ENCODE measurements around the gene HDDC3. TPM values are rescaled to one million over a fixed set of nuclear protein-coding genes. Genes with fewer than 3 reads are reported as not detected.

The HDDC3 gene
- total and polyA plus RNA-seq, 9 of the 15 experiments (the other 6 are each of a cell fraction or from before 2014, with no cell fraction given) = 14.9 to 55.8 (median 36.9) TPM

GRCh38 chr15:90901175-90902039 is 30.9 kb downstream of the HDDC3 start (continued):
- TF ChIP-seq THRAP3 (IDR thresholded peaks at IDR 0.05; ENCODE audit: borderline replicate concordance) (no peak), ZNF121 (CRISPR knock-in tag; conservative IDR thresholded peaks at IDR 0.05) (no peak), FOXJ2 (tag; IDR thresholded peaks at IDR 0.05) (peak; percentile 88), THRB (CRISPR knock-in tag; conservative IDR thresholded peaks at IDR 0.05) (0 out of 2 replicates have a peak, but pooled peaks have one; percentile 37), CREM (IDR thresholded peaks at IDR 0.05; ENCODE audit: low read depth) (peak; percentile 89), GABPA (tag; conservative IDR thresholded peaks at IDR 0.05; ENCODE audit: low read depth) (no peak), ZNF217 (CRISPR knock-in tag; IDR thresholded peaks at IDR 0.05) (no peak), CBX1 (IDR thresholded peaks at IDR 0.05; ENCODE audit: low read depth) (no peak), BHLHE40 (IDR thresholded peaks at IDR 0.05; ENCODE audit: low read length) (peak; percentile 100), SNRNP70 (optimal IDR thresholded peaks at IDR 0.05; ENCODE audit: low read depth, low read length) (no peak), SIRT6 (IDR thresholded peaks at IDR 0.05; ENCODE audit: low read depth, low read length) (no peak), ETV5 (CRISPR knock-in tag; IDR thresholded peaks at IDR 0.05; ENCODE audit: low read depth) (peak; percentile 44; the same call in 1 of the 2 replicates), BRF1 (IDR thresholded peaks at IDR 0.05; ENCODE audit: borderline replicate concordance, extremely low read depth, insufficient read length) (no peak), NR2C2 (CRISPR knock-in tag; IDR thresholded peaks at IDR 0.05) (no peak), NR2C2 (tag; IDR thresholded peaks at IDR 0.05) (peak; percentile 71; the same call in 1 of the 2 replicates), PRPF4 (IDR thresholded peaks at IDR 0.05; ENCODE audit: insufficient read depth, low read depth, low read length, poor library complexity, severe bottlenecking) (no peak), REST (IDR thresholded peaks at IDR 0.05; ENCODE audit: borderline replicate concordance) (no peak), REST (CRISPR knock-in tag; IDR thresholded peaks at IDR 0.05; ENCODE audit: low read depth) (no peak), ZNF133 (CRISPR knock-in tag; IDR thresholded peaks at IDR 0.05) (no peak), ZFP36 (IDR thresholded peaks at IDR 0.05; ENCODE audit: low read depth, low read length, partially characterized antibody) (no peak)
